Endothelial cell of umbilical vein (primary cell): Measurements from ENCODE around the gene CATSPER3. TPM values are rescaled to one million over a fixed set of nuclear protein-coding genes. Genes with fewer than 3 reads are reported as not detected.

Source experiments
- BruUV-seq: library from RNA; stranded (reverse); fragments of 400-500 nt; replicated peaks from 2 replicates; lab custom pipeline; 2021; lab: Mats Ljungman, UMichigan
- CTCF ChIA-PET: fragments of 300-600, 350-600 bp; sonication (Branson Sonifier 250); formaldehyde crosslinking; loops from one replicate; lab custom pipeline; 2021; ENCODE audit warnings: antibody characterized with exemption, inconsistent platforms; lab: Charles Lee
- POLR2A ChIA-PET: fragments of 300-600, 350-600 bp; sonication (Branson Sonifier 250); formaldehyde crosslinking; loops from one replicate; lab custom pipeline; 2021; ENCODE audit warnings: antibody characterized with exemption, inconsistent platforms; lab: Charles Lee
- DNase-seq: peaks from one replicate; pipeline ENCODE4 v3.0.0-alpha.2; 2011; ENCODE audit warnings: low read depth, low spot score
- FAIRE-seq: peaks from 2 replicates; lab custom pipeline; 2011; peaks lifted over from hg19 to GRCh38; lab: Jason Lieb, UNC
- H2AFZ ChIP-seq: 2 replicates; pipeline ENCODE4 v1.6.0; 2012; ENCODE audit warnings: low read depth, low read length, control low read depth, inconsistent platforms
- H3K27ac ChIP-seq: 2 replicates; pipeline ENCODE4 v1.5.1; 2011; ENCODE audit warnings: low read depth, mild to moderate bottlenecking, control low read depth, low read length, moderate library complexity; ENCODE audit not compliant: insufficient read depth
- H3K27me3 ChIP-seq, 2 experiments: 2 replicates each; pipeline versions ENCODE4 v1.6.0 to v1.6.1; 2011; ENCODE audit warnings: low read length in 2 of 2, mixed read lengths in 1 of 2; ENCODE audit not compliant: control insufficient read depth in 2 of 2, insufficient read depth in 2 of 2
- H3K36me3 ChIP-seq, 2 experiments: 2 replicates in 1 of 2; 3 replicates in 1 of 2; pipeline ENCODE4 v1.5.1; 2011; ENCODE audit warnings: low read length in 2 of 2, mild to moderate bottlenecking in 1 of 2, moderate library complexity in 1 of 2; ENCODE audit not compliant: control insufficient read depth in 2 of 2, insufficient read depth in 2 of 2; ENCODE audit errors: extremely low read depth in 1 of 2
- H3K4me1 ChIP-seq: 3 replicates; pipeline ENCODE4 v1.5.1; 2011; ENCODE audit warnings: mild to moderate bottlenecking, low read length; ENCODE audit not compliant: control insufficient read depth, insufficient read depth; ENCODE audit errors: extremely low read depth
- H3K4me2 ChIP-seq: 2 replicates; pipeline ENCODE4 v1.6.1; 2011; ENCODE audit warnings: low read length, control low read depth, mixed read lengths; ENCODE audit not compliant: insufficient read depth
- H3K4me3 ChIP-seq, 3 experiments: fragments of 200-600 bp in 1 of 3; sonication (generic), shearing (Covaris generic) in 1 of 3; replicated peaks in 1 of 3; 2 replicates each; pipeline ENCODE4 v1.5.1; 2011 to 2016; ENCODE audit warnings: control low read depth in 3 of 3, low read length in 3 of 3, mild to moderate bottlenecking in 2 of 3, inconsistent platforms in 1 of 3, low read depth in 1 of 3, moderate library complexity in 1 of 3; ENCODE audit not compliant: insufficient read depth in 1 of 3
- H3K79me2 ChIP-seq: 2 replicates; pipeline ENCODE4 v1.6.0; 2012; ENCODE audit warnings: low read length, inconsistent platforms; ENCODE audit not compliant: control insufficient read depth, insufficient read depth
- H3K9ac ChIP-seq: replicated peaks from 2 replicates; pipeline ENCODE3; 2011; ENCODE audit warnings: low read length, control low read depth; ENCODE audit not compliant: insufficient read depth; ENCODE audit errors: extremely low read depth
- H3K9me1 ChIP-seq: replicated peaks from 3 replicates; pipeline ENCODE4 v1.6.0; 2011; ENCODE audit warnings: mild to moderate bottlenecking, low read length; ENCODE audit not compliant: control insufficient read depth, insufficient read depth; ENCODE audit errors: extremely low read depth
- H3K9me3 ChIP-seq: replicated peaks from 2 replicates; pipeline ENCODE4 v1.5.1; 2012; ENCODE audit warnings: low read length, inconsistent platforms; ENCODE audit not compliant: control insufficient read depth, insufficient read depth
- H4K20me1 ChIP-seq: replicated peaks from 2 replicates; pipeline ENCODE3; 2011; ENCODE audit warnings: mild to moderate bottlenecking, low read length; ENCODE audit not compliant: control insufficient read depth, insufficient read depth; ENCODE audit errors: extremely low read depth
- CTCF ChIP-seq, 2 donors: IDR thresholded peaks; 1 replicate in 1 of 2; 2 replicates in 1 of 2; pipeline ENCODE4 v1.5.1; 2011; ENCODE audit warnings: low read length in 2 of 2, mild to moderate bottlenecking in 2 of 2, moderate library complexity in 2 of 2, control low read depth in 1 of 2, inconsistent platforms in 1 of 2, low read depth in 1 of 2; ENCODE audit not compliant: insufficient read depth in 1 of 2; ENCODE audit errors: extremely low read depth in 1 of 2
- EZH2 ChIP-seq: IDR thresholded peaks from 2 replicates; pipeline ENCODE4 v1.6.1; 2012; ENCODE audit warnings: borderline replicate concordance, low read depth, mild to moderate bottlenecking, moderate library complexity, low read length, inconsistent platforms; ENCODE audit not compliant: severe bottlenecking
- FOS ChIP-seq: IDR thresholded peaks from 2 replicates; pipeline ENCODE4 v1.6.1; 2011; ENCODE audit warnings: mild to moderate bottlenecking, low read length, moderate library complexity, borderline replicate concordance; ENCODE audit not compliant: insufficient read depth
- GATA2 ChIP-seq: IDR thresholded peaks from 2 replicates; pipeline ENCODE4 v1.7.0; 2011; ENCODE audit warnings: low read depth, mild to moderate bottlenecking, moderate library complexity, mixed read lengths, low read length; ENCODE audit not compliant: insufficient read length, insufficient read depth
- JUN ChIP-seq: IDR thresholded peaks from 2 replicates; pipeline ENCODE4 v1.6.1; 2011; ENCODE audit warnings: borderline replicate concordance, low read depth; ENCODE audit not compliant: insufficient read length, insufficient read depth
- MAX ChIP-seq: IDR thresholded peaks from 2 replicates; pipeline ENCODE4 v1.6.1; 2011; ENCODE audit not compliant: insufficient read depth, insufficient read length
- MYC ChIP-seq: IDR thresholded peaks from one replicate; pipeline ENCODE4 v1.6.1; 2011; ENCODE audit warnings: mild to moderate bottlenecking, low read depth, low read length
- POLR2A ChIP-seq: IDR thresholded peaks from 2 replicates; pipeline ENCODE4 v1.6.1; 2012; ENCODE audit warnings: low read depth, mild to moderate bottlenecking, control low read depth, low read length
- POLR2AphosphoS5 ChIP-seq: IDR thresholded peaks from 2 replicates; pipeline ENCODE4 v1.6.1; 2012; ENCODE audit warnings: low read depth, mild to moderate bottlenecking, control low read depth, low read length, moderate library complexity; ENCODE audit not compliant: insufficient read depth
- dilution Hi-C: fragments of 300-500 bp; cut with MboI; formaldehyde crosslinking; loops from one replicate; pipeline ENCODE4 v1.15.0; 2019; ENCODE audit warnings: low sequenced_read_pairs; ENCODE audit not compliant: extremely low pct_ligation_motif_present
- intact Hi-C: fragments of 100-400 bp; cut with micrococcal nuclease; formaldehyde crosslinking; loops from one replicate; pipeline ENCODE4 v1.10.0; 2022
- polyA plus RNA-seq, 4 experiments: library from polyadenylated mRNA; depleted of rRNA in 3 of 4; stranded (reverse) in 3 of 4; unstranded in 1 of 4; fragments of >200 nt; gene quantifications; 2 replicates each; pipeline versions ENCODE4 v1.2.1 to v1.2.3, GENCODE V29; 2011 to 2012; ENCODE audit warnings: missing spikeins in 1 of 4
- total RNA-seq: library from RNA; stranded (reverse); gene quantifications from 2 replicates; pipeline ENCODE4 v1.2.3, GENCODE V29; 2021

Gene CATSPER3
- total and polyA plus RNA-seq, 2 donors (not counting 3 experiments of a cell fraction or from before 2014, with no cell fraction given) = 0.43 to 0.71 TPM

GRCh38 chr5:135047347-135047695, 79.6 kb downstream of the CATSPER3 start:
- Histone ChIP-seq H3K4me2 (no peak overlapping the region), H4K20me1 (no peaks in the 10 kb centered on the region), H3K9ac (no peak overlapping the region), H3K36me3 (no peaks in the 10 kb centered on the region), H3K4me1 (no peaks in the 10 kb centered on the region), H3K27me3 (peaks cover 55 to 86% of the 10 kb centered on the region in 2 experiments), H3K9me3 (no peaks in the 10 kb centered on the region), H2AFZ (no peak overlapping the region), H3K79me2 (no peaks in the 10 kb centered on the region), H3K27ac (no peak overlapping the region), H3K9me1 (no peaks in the 10 kb centered on the region), H3K4me3 (no peak overlapping the region)
- dilution Hi-C loops (no loop called here), intact Hi-C loops (no loop called here)
- POLR2A ChIA-PET = no interaction called here
- FAIRE-seq (no peak), DNase-seq (no peak)
- BruUV-seq = no TSS peak
- no peak for TF ChIP-seq POLR2AphosphoS5
- TF ChIP-seq JUN = no peak
- TF ChIP-seq MAX = no peak
- no peak for TF ChIP-seq MYC
- TF ChIP-seq FOS = no peak
- TF ChIP-seq EZH2 = no peak
- no peak for TF ChIP-seq POLR2A
- TF ChIP-seq GATA2 = no peak
- CTCF ChIA-PET = no interaction called here

- FAIRE-seq (no peak), DNase-seq (no peak)
- Histone ChIP-seq H3K27me3 (peaks cover 52 to 84% of the 10 kb centered on the region in 2 experiments), H3K9me3 (no peaks in the 10 kb centered on the region), H3K4me2 (no peak overlapping the region), H3K79me2 (no peaks in the 10 kb centered on the region), H3K36me3 (no peaks in the 10 kb centered on the region), H4K20me1 (no peaks in the 10 kb centered on the region), H3K9me1 (no peaks in the 10 kb centered on the region), H3K9ac (no peak overlapping the region), H3K4me1 (no peaks in the 10 kb centered on the region), H3K4me3 (no peak overlapping the region), H2AFZ (no peak overlapping the region), H3K27ac (no peak overlapping the region)
- TF ChIP-seq EZH2 (no peak), MYC (no peak), CTCF (IDR thresholded peaks at IDR 0.05; ENCODE audit: extremely low read depth in 1 of 2, insufficient read depth in 1 of 2, low read depth in 1 of 2, low read length in 2 of 2) (no peak), FOS (no peak), GATA2 (no peak), POLR2AphosphoS5 (no peak), JUN (no peak), MAX (no peak), POLR2A (no peak)
- ChIA-PET POLR2A (no interaction called here), CTCF (no interaction called here)
- BruUV-seq = no TSS peak
- dilution Hi-C loops (no loop called here), intact Hi-C loops (no loop called here)
These were observed 80.6 kb downstream of the CATSPER3 start for GRCh38 chr5:135048286-135048685.
